Smooth muscle cell (in vitro differentiated cells): ENCODE measurements around the gene TLE4. TPM values are rescaled to one million over a fixed set of nuclear protein-coding genes. Genes with fewer than 3 reads are reported as not detected.

Experiments
- DNase-seq: peaks from one replicate; lab custom pipeline; 2025; ENCODE audit not compliant: unreplicated experiment; lab: John Stamatoyannopoulos, UW
- H2AFZ ChIP-seq: fragments of 200-600 bp; sonication (generic); 2 replicates; pipeline ENCODE4 v1.6.0; 2016; ENCODE audit warnings: antibody characterized with exemption, low read depth, mild to moderate bottlenecking
- H3F3A ChIP-seq: fragments of 200-600 bp; sonication (generic); 2 replicates; pipeline ENCODE4 v1.6.0; 2017; ENCODE audit warnings: antibody characterized with exemption, low read depth
- H3K27ac ChIP-seq: fragments of 200-600 bp; sonication (generic); 2 replicates; pipeline ENCODE4 v1.5.1; 2016; ENCODE audit warnings: low read depth, mild to moderate bottlenecking
- H3K27me3 ChIP-seq: fragments of 200-600 bp; sonication (generic); 2 replicates; pipeline ENCODE4 v1.6.1; 2016; ENCODE audit warnings: low read depth, mild to moderate bottlenecking
- H3K36me3 ChIP-seq: fragments of 200-600 bp; sonication (generic); 2 replicates; pipeline ENCODE4 v1.5.1; 2016; ENCODE audit warnings: low read depth
- H3K4me1 ChIP-seq: fragments of 200-600 bp; sonication (generic); 2 replicates; pipeline ENCODE4 v1.5.1; 2016; ENCODE audit warnings: low read depth
- H3K4me2 ChIP-seq: fragments of 200-600 bp; sonication (generic); 2 replicates; pipeline ENCODE4 v1.6.0; 2016; ENCODE audit warnings: mild to moderate bottlenecking
- H3K4me3 ChIP-seq: fragments of 200-600 bp; sonication (generic); 2 replicates; pipeline ENCODE4 v1.5.1; 2016; ENCODE audit warnings: mild to moderate bottlenecking
- H3K79me2 ChIP-seq: fragments of 200-600 bp; sonication (generic); 2 replicates; pipeline ENCODE4 v1.6.0; 2016; ENCODE audit warnings: low read depth, mild to moderate bottlenecking
- H3K9ac ChIP-seq: fragments of 200-600 bp; sonication (generic); 2 replicates; pipeline ENCODE4 v1.6.0; 2016; ENCODE audit warnings: low read depth
- H3K9me3 ChIP-seq: fragments of 200-600 bp; sonication (generic); replicated peaks from 2 replicates; pipeline ENCODE4 v1.5.1; 2016; ENCODE audit warnings: low read depth
- H4K20me1 ChIP-seq: fragments of 200-600 bp; sonication (generic); 2 replicates; pipeline ENCODE4 v1.6.0; 2016; ENCODE audit warnings: low read depth
- CTCF ChIP-seq: fragments of 200-600 bp; sonication (generic); IDR thresholded peaks from 2 replicates; pipeline ENCODE4 v1.5.1; 2017; ENCODE audit warnings: borderline replicate concordance, mild to moderate bottlenecking, antibody characterized with exemption; ENCODE audit not compliant: insufficient read depth, poor library complexity, severe bottlenecking
- WGBS: methylation state at CpG from one replicate; pipeline ENCODE4 v1.1.7; 2016; ENCODE audit warnings: low lambda C conversion rate; 5-methylcytosine and 5-hydroxymethylcytosine counted together
- polyA plus RNA-seq: library from polyadenylated mRNA; unstranded; fragments of >200 nt; fragmentation: Nextera tagmentation; extraction: Ambion mirVana; gene quantifications from 2 replicates; pipeline ENCODE4 v1.2.1, GENCODE V29; 2016
- total RNA-seq: library from RNA; depleted of rRNA; stranded (reverse); fragments of >200 nt; gene quantifications from 2 replicates; pipeline ENCODE4 v1.2.3, GENCODE V29; 2014

TLE4 gene
- total and polyA plus RNA-seq, 2 experiments from 2014 or later, result 31.6 to 74.3 TPM

- H3K27ac ChIP-seq, result no peak overlapping the region
- WGBS, result 86% methylated on average over 3 of the region's 3 CpGs
- H3F3A ChIP-seq, result no peaks in the 10 kb centered on the region
- no peak overlapping the region for H2AFZ ChIP-seq
- H3K36me3 ChIP-seq, result no peaks in the 10 kb centered on the region
- peaks cover 99% of the 10 kb centered on the region for H4K20me1 ChIP-seq
- no peak overlapping the region for H3K4me3 ChIP-seq
- no peak for TF ChIP-seq CTCF
- no peaks in the 10 kb centered on the region for H3K9me3 ChIP-seq
- peaks cover 83% of the 10 kb centered on the region for H3K79me2 ChIP-seq
- H3K4me1 ChIP-seq, result peaks cover 4% of the 10 kb centered on the region
- DNase-seq, result no peak
- no peak overlapping the region for H3K9ac ChIP-seq
- no peaks in the 10 kb centered on the region for H3K27me3 ChIP-seq
- H3K4me2 ChIP-seq, result no peak overlapping the region
These were observed 16.9 kb downstream of the TLE4 start for GRCh38 chr9:79588488-79589223.

GRCh38 chr9:79591458-79591857 is 19.7 kb downstream of the TLE4 start:
- no peaks in the 10 kb centered on the region for H3K27me3 ChIP-seq
- H3K4me1 ChIP-seq, result no peaks in the 10 kb centered on the region
- H3K4me2 ChIP-seq, result no peak overlapping the region
- no peak overlapping the region for H2AFZ ChIP-seq
- no peak for DNase-seq
- no peak overlapping the region for H3K9ac ChIP-seq
- peaks cover 86% of the 10 kb centered on the region for H3K79me2 ChIP-seq
- no peak for TF ChIP-seq CTCF
- no peak overlapping the region for H3K27ac ChIP-seq
- H4K20me1 ChIP-seq, result peaks cover 98% of the 10 kb centered on the region
- H3K36me3 ChIP-seq, result no peaks in the 10 kb centered on the region
- H3K4me3 ChIP-seq, result no peak overlapping the region
- WGBS, result 92% methylated on average over 2 of the region's 2 CpGs
- no peaks in the 10 kb centered on the region for H3F3A ChIP-seq
- H3K9me3 ChIP-seq, result no peaks in the 10 kb centered on the region

- H3K36me3 ChIP-seq, result no peaks in the 10 kb centered on the region
- H3K9ac ChIP-seq, result no peak overlapping the region
- DNase-seq, result no peak
- no peak overlapping the region for H3K4me3 ChIP-seq
- no peaks in the 10 kb centered on the region for H3F3A ChIP-seq
- H3K4me1 ChIP-seq, result no peaks in the 10 kb centered on the region
- H3K79me2 ChIP-seq, result peaks cover 85% of the 10 kb centered on the region
- no peak overlapping the region for H3K4me2 ChIP-seq
- H3K27ac ChIP-seq, result no peak overlapping the region
- H4K20me1 ChIP-seq, result peaks cover 97% of the 10 kb centered on the region
- no peak for TF ChIP-seq CTCF
- WGBS, result 85% methylated on average over 4 of the region's 4 CpGs
- H2AFZ ChIP-seq, result no peak overlapping the region
- no peaks in the 10 kb centered on the region for H3K27me3 ChIP-seq
- H3K9me3 ChIP-seq, result no peaks in the 10 kb centered on the region
These were observed 21.1 kb downstream of the TLE4 start for GRCh38 chr9:79592726-79593493.
